ENCODE measurements around the gene AGBL2. TPM values are rescaled to one million over a fixed set of nuclear protein-coding genes. Genes with fewer than 3 reads are reported as not detected.

Gene AGBL2
- total and polyA plus RNA-seq, 9 of the 15 experiments (the other 6 are each of a cell fraction or from before 2014, with no cell fraction given), result 0.57 to 6.5 (median 1.3) TPM

DNA sequence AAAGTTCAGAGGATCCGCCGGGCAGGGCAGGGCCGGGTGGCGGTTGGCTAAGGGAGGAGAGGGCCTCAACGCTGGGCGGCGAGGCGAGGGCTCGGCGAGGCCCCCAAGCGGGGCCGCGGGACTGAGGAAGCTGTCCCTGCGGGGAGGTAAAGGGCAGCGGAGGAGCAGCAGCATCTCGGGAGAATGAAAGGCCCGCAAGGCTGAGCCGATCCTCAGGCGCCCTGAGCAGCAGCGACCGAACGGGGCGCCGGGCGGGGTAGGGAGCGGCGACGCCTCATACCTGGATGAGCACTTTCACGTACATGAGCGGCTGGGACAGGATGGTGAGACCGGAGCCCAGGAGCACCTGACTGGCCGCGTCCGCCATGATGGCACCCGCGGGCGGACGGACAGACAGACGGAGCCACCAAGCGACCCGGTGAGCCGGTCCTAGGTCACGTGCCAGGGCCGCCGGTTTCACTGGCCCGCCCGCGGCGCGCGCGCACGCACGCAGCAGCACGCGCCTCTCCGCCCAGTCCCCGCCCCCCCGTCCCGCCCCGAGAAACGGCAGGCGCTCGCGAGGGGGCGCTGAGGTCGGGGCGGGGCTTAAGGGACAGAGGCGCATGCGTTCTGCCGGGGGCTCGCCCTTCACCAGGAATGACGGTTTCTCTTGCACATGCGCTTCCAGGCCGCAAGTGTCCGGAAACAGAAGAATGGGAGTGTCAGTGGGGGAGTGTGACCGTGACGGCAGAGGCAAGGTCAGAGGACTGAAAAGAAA is 72.9 kb downstream of the AGBL2 start, which contains the start of gene MTCH2 (continued):
- TF ChIP-seq, protein P1, sequence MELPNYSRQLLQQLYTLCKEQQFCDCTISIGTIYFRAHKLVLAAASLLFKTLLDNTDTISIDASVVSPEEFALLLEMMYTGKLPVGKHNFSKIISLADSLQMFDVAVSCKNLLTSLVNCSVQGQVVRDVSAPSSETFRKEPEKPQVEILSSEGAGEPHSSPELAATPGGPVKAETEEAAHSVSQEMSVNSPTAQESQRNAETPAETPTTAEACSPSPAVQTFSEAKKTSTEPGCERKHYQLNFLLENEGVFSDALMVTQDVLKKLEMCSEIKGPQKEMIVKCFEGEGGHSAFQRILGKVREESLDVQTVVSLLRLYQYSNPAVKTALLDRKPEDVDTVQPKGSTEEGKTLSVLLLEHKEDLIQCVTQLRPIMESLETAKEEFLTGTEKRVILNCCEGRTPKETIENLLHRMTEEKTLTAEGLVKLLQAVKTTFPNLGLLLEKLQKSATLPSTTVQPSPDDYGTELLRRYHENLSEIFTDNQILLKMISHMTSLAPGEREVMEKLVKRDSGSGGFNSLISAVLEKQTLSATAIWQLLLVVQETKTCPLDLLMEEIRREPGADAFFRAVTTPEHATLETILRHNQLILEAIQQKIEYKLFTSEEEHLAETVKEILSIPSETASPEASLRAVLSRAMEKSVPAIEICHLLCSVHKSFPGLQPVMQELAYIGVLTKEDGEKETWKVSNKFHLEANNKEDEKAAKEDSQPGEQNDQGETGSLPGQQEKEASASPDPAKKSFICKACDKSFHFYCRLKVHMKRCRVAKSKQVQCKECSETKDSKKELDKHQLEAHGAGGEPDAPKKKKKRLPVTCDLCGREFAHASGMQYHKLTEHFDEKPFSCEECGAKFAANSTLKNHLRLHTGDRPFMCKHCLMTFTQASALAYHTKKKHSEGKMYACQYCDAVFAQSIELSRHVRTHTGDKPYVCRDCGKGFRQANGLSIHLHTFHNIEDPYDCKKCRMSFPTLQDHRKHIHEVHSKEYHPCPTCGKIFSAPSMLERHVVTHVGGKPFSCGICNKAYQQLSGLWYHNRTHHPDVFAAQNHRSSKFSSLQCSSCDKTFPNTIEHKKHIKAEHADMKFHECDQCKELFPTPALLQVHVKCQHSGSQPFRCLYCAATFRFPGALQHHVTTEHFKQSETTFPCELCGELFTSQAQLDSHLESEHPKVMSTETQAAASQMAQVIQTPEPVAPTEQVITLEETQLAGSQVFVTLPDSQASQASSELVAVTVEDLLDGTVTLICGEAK (IDR thresholded peaks at IDR 0.05), result no peak
- TF ChIP-seq, protein P1 (CRISPR knock-in tag; IDR thresholded peaks at IDR 0.05), result no peak
- TF ChIP-seq TSC22D4 (tag; IDR thresholded peaks at IDR 0.05) (no peak), ELF1 (tag; IDR thresholded peaks at IDR 0.05) (peak; percentile 83), MIER1 (IDR thresholded peaks at IDR 0.05; ENCODE audit: low read depth) (no peak), MTA2 (IDR thresholded peaks at IDR 0.05; ENCODE audit: low read depth) (no peak), EHMT2 (IDR thresholded peaks at IDR 0.05) (no peak), ZNF143 (CRISPR knock-in tag; IDR thresholded peaks at IDR 0.05) (peak; percentile 58; the same call in 1 of the 2 replicates), U2AF1 (optimal IDR thresholded peaks at IDR 0.05; ENCODE audit: low read depth, low read length) (peak; percentile 39), ZNF165 (CRISPR knock-in tag; IDR thresholded peaks at IDR 0.05; ENCODE audit: borderline replicate concordance) (no peak), ZBTB17 (CRISPR knock-in tag; IDR thresholded peaks at IDR 0.05) (no peak), PHF8 (IDR thresholded peaks at IDR 0.05; ENCODE audit: borderline replicate concordance, low read length) (peak; percentile 93), ZNF23 (CRISPR knock-in tag; IDR thresholded peaks at IDR 0.05) (no peak)
- TF ChIP-seq, protein P2, sequence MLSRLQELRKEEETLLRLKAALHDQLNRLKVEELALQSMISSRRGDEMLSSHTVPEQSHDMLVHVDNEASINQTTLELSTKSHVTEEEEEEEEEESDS (CRISPR knock-in tag; IDR thresholded peaks at IDR 0.05), result no peak
- TF ChIP-seq, protein P3, sequence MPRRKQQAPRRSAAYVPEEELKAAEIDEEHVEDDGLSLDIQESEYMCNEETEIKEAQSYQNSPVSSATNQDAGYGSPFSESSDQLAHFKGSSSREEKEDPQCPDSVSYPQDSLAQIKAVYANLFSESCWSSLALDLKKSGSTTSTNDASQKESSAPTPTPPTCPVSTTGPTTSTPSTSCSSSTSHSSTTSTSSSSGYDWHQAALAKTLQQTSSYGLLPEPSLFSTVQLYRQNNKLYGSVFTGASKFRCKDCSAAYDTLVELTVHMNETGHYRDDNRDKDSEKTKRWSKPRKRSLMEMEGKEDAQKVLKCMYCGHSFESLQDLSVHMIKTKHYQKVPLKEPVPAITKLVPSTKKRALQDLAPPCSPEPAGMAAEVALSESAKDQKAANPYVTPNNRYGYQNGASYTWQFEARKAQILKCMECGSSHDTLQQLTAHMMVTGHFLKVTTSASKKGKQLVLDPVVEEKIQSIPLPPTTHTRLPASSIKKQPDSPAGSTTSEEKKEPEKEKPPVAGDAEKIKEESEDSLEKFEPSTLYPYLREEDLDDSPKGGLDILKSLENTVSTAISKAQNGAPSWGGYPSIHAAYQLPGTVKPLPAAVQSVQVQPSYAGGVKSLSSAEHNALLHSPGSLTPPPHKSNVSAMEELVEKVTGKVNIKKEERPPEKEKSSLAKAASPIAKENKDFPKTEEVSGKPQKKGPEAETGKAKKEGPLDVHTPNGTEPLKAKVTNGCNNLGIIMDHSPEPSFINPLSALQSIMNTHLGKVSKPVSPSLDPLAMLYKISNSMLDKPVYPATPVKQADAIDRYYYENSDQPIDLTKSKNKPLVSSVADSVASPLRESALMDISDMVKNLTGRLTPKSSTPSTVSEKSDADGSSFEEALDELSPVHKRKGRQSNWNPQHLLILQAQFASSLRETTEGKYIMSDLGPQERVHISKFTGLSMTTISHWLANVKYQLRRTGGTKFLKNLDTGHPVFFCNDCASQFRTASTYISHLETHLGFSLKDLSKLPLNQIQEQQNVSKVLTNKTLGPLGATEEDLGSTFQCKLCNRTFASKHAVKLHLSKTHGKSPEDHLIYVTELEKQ (CRISPR knock-in tag; IDR thresholded peaks at IDR 0.05), result no peak

Data from K562 (cell line).